ENCODE data around the gene AHNAK. TPM values are rescaled to one million over a fixed set of nuclear protein-coding genes. Genes with fewer than 3 reads are reported as not detected.
A peak's percentile ranks its signal among the peaks of the same experiment; 100 is the strongest.
"Not testable (repeated sequence)": the region's sequence is repeated elsewhere in the genome, so short reads cannot be mapped to it uniquely, and the experiment has no call there.

Gene AHNAK
- total RNA-seq, 1 experiment from 2014 or later = 345 TPM

DNA sequence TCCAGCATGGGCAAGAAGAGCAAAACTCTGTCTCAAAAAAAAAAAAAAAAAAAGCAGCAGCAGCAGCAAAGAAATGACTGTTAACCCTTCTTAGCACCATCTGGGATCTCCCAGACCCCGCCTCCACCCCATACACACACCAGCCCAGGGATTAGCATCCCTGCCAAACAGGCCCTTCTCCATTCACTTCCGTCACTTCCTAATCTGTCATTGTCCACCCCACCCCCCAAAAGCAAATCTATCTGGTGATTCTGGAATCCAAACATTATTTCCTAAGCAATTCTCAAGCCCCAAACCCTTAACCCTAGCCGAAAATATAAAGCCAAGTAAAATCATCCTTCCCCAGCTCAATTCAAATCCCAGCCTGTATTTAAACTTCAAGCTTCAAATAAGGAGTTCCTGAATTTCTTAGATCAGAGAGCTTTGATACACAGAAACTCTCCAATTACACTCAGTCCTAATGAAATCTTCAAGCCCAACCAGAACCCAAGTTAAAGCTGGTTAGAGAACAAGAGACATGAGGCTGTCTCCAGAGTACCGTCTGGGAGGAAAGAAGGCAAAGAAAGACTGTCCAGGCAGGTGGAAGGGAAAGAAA lies 6.0 kb upstream of the AHNAK start:
- peaks cover 84% of the 10 kb centered on the region for H3K4me1 ChIP-seq (replicated peaks)
- DNase-seq (ENCODE audit: low read depth in 1 of 2, low spot score in 2 of 2) = no peak
- H3K9me3 ChIP-seq (replicated peaks) = no peaks in the 10 kb centered on the region
- H3K27ac ChIP-seq = peak overlapping the region; percentile 96
- H3K4me3 ChIP-seq = peak overlapping the region; percentile 10
- no peaks in the 10 kb centered on the region for H3K27me3 ChIP-seq (replicated peaks)
- peaks cover 13% of the 10 kb centered on the region for H3K36me3 ChIP-seq

DNA sequence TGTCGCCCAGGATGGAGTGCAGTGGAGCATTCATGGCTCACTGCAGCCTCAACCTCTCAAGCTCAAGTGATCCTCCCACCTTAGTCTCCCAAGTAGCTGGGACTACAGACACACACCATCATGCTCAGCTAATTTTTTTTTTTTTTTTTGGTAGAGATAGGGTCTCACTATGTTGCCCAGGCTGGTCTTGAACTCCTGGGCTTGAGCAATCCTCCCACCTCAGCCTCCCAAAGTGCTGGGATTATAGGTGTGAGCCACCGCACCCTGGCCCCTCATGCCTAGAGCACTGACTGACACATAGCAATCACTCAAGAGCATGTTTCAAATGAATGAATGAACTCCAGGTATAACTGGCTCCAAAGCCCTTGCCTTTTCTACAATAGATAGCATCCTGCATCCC lies 3.9 kb upstream of the AHNAK start:
- peaks cover 12% of the 10 kb centered on the region for H3K36me3 ChIP-seq
- DNase-seq (ENCODE audit: low read depth in 1 of 2, low spot score in 2 of 2); H3K27me3 ChIP-seq (replicated peaks); H3K9me3 ChIP-seq (replicated peaks); H3K4me3 ChIP-seq; H3K27ac ChIP-seq: not testable (repeated sequence)
- H3K4me1 ChIP-seq (replicated peaks) = peaks cover 71% of the 10 kb centered on the region

DNA sequence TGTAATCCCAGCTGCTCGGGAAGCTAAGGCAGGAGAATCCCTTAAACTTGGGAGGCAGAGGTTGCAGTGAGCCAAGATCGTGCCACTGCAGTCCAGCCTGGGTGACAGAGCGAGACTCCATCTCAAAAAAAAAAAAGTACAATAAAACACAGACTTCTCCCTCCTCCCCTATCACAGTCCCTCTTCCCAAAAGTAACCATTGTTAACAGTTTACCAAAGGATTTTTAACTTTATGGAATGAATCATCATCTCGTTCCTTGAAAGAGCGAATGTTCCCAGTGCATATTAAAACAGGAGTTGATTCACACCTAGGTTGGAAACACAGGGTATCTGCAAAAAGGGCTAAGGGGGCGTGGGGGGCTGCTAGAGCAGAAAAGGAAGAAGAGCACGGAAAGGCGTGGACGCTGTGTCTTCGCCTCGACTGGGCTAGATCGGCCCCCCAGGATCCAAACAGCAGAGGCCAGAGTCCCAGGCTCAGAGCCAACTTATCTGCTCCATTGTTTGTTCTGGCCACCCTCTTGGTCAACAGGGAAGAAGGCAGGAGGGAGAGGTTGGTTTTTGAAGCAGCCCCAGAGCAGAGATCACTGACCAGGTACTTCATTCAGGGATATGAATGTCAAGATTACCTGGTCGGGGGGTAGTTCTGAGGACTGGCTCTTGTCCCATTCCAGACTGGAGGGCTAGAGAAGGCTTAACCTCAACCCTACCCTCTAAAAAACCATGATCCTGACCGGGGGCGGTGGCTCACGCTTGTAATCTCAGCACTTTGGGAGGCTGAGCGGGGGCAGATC lies 2.1 kb upstream of the AHNAK start:
- Histone ChIP-seq H3K9me3 (replicated peaks) (no peaks in the 10 kb centered on the region), H3K36me3 (peaks cover 23% of the 10 kb centered on the region), H3K4me3 (peak overlapping the region; percentile 6; the same call in 1 of the 2 replicates), H3K27me3 (replicated peaks) (no peaks in the 10 kb centered on the region), H3K27ac (peak overlapping the region; percentile 27), H3K4me1 (replicated peaks) (peaks cover 70% of the 10 kb centered on the region)
- peak; percentile 72 to 85 for DNase-seq (ENCODE audit: low read depth in 1 of 2, low spot score in 2 of 2)

DNA sequence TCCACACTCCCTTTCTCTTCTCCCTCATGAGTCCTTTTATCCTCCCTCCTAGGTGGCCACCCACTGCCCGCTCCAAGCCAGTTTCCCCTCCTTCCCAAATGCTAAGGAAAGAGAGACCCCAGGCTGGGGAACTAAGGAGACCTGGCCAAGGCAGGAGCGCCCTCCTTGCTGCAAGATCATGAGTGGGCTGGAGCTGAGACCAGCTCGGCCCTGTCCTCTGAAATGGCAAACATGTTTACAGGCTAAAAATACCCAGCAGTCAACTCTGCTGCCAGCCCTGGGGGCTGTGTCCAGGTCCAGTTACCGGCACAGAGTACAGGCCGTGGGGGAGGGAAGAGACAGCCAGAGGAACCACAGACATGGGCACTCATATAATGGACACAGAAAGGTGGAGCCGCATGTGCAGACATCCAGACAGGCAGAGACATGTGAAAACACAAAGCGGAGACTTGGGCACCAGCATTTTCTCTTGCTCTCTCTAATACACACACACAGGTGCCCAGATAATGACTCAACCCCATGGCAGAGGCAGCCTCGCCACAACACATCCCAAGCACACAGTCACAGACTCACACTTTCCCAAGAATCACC lies 1.2 kb upstream of the AHNAK start:
- no peak overlapping the region for H3K27ac ChIP-seq
- DNase-seq (ENCODE audit: low read depth in 1 of 2, low spot score in 2 of 2) = peak in 1 of 2 experiments; percentile 29
- peaks cover 70% of the 10 kb centered on the region for H3K4me1 ChIP-seq (replicated peaks)

DNA sequence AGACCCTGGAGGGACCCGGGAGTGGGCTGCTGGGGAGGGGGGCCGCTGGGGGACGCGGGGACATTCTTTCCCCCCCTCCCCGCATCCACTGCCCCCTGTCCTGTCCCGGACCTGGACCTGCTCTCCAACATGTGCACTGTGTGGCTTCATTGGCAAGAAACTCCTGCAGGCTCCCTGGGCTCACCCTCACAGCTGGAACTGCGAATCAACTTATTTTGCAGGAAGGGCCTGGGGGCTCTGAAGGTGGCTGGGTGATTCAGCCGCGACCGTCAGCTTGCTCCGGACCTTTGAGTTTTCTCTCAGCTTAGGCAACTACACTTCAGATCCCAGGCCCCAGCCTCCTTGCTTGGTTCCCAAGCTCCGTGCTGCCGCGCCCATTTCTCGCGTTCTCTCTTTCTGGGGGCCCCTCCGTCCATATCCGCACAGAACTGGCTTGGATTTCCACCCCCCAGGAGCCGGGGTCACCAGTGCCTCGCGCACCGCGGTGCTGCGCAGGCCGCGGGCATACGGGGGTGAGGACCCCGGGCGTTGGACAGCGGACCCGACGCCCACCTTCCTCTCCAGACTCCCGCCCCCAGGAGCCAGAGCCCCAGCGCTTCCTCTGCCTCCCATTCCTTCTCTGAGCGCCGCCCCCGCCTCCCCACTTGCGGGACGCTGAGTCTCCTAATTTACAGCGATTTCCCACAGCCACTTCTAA lies 471 bp upstream of the AHNAK start:
- H3K4me1 ChIP-seq (replicated peaks) = peaks cover 70% of the 10 kb centered on the region
- peak overlapping the region; percentile 92 for H3K4me3 ChIP-seq
- DNase-seq (ENCODE audit: low read depth in 1 of 2, low spot score in 2 of 2) = peak; percentile 33 to 59
- peak overlapping the region; percentile 67; the same call in 1 of the 2 replicates for H3K27ac ChIP-seq
- H3K36me3 ChIP-seq = peaks cover 38% of the 10 kb centered on the region
- H3K9me3 ChIP-seq (replicated peaks) = no peaks in the 10 kb centered on the region
- H3K27me3 ChIP-seq (replicated peaks) = no peaks in the 10 kb centered on the region

More for the DNA sequence above, 1.2 kb upstream of the AHNAK start:
- no peaks in the 10 kb centered on the region for H3K9me3 ChIP-seq (replicated peaks)
- peaks cover 32% of the 10 kb centered on the region for H3K36me3 ChIP-seq
- no peaks in the 10 kb centered on the region for H3K27me3 ChIP-seq (replicated peaks)
- no peak overlapping the region; the same call in 1 of the 2 replicates for H3K4me3 ChIP-seq

DNA sequence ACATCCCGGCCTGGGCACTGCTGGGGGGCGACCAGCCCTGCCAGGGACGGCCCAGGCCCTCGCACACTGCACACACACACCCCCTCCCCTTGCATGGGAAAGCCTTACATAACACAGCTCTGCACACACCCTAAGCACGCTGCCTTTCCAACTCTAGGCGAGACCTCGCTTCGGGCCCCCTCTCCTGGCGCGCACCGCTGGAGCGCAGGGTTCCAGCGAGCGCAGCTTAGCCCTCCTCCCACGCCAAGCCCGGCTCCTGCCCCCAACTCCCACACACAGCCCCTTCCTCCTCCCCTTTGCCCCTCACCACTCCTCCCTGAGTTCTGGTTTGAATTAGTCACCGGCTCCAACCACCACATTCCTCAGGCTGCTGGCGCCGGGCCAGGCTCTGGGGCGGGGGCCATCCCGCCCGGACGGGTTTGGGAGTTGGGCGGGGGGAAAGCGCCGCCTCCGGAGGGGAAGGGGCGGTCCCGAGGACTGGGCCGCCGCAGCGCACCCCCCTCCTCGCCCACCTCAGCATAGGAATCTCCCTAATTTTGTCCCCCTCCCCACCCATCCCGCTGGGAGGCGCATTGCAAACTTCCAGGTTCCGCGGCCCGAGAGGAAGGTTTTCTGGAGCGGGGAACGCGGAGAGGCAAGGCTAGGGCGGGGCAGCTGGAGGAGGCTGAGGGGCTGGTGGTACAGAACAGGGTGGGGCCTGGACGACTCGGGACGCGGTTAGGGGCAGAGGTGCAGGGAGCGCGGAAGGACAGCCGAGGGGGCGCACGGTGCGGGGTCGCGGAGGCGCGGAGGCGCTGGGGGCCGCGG lies 966 bp downstream of the AHNAK start:
- Histone ChIP-seq H3K4me3 (peak overlapping the region; percentile 92), H3K27ac (peak overlapping the region; percentile 67), H3K4me1 (replicated peaks) (peaks cover 74% of the 10 kb centered on the region)

DNA sequence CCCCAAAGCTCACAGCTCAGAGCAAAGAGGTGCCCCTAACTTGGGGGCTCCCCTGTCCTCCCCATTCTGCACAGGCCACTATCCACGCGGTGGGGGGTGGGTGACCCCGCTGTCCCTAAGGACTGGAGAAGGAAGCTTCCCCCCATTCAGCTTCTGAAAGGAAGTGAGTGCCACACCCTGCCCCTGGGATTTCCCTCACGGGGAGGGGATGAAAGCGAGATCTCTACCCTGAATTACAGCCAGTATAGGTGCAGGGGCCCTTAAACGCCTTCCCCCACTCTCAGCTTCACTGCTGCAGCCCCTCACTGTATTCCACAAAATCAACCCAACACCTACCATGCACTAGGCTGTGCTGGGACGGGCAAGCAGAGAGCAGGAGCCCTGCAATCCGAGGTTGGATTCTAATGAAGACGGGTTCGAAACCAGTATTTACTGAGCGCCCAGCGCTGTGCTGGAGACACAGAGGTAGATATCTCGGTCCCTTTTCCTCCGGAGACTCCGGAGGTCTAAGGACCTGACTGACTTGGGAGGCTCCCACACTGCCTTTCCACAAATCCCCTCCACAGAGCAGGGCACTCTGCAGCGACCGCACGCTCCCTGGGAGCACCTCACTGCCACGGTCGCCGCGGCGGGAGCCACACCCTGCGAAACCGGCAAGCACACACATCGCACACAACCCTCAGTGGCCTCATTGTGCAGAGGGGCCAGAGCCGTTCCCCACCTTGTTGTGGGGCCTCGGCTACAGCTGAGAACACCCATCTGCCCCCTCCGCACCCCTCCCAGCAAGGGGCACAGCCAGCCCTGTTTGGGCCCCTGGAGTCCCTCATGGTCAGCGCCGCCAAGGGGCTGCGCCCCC lies 1.8 kb downstream of the AHNAK start:
- Histone ChIP-seq H3K27ac (peak overlapping the region; percentile 67), H3K4me1 (replicated peaks) (peaks cover 81% of the 10 kb centered on the region), H3K27me3 (replicated peaks) (no peaks in the 10 kb centered on the region), H3K9me3 (replicated peaks) (no peaks in the 10 kb centered on the region), H3K4me3 (peak overlapping the region; percentile 92), H3K36me3 (peaks cover 56% of the 10 kb centered on the region)
- DNase-seq (ENCODE audit: low read depth in 1 of 2, low spot score in 2 of 2) = peak; percentile 60 to 64

More for the DNA sequence above, 966 bp downstream of the AHNAK start:
- peak; percentile 98 to 100 for DNase-seq (ENCODE audit: low read depth in 1 of 2, low spot score in 2 of 2)
- H3K9me3 ChIP-seq (replicated peaks) = no peaks in the 10 kb centered on the region
- H3K36me3 ChIP-seq = peaks cover 52% of the 10 kb centered on the region
- no peaks in the 10 kb centered on the region for H3K27me3 ChIP-seq (replicated peaks)

DNA sequence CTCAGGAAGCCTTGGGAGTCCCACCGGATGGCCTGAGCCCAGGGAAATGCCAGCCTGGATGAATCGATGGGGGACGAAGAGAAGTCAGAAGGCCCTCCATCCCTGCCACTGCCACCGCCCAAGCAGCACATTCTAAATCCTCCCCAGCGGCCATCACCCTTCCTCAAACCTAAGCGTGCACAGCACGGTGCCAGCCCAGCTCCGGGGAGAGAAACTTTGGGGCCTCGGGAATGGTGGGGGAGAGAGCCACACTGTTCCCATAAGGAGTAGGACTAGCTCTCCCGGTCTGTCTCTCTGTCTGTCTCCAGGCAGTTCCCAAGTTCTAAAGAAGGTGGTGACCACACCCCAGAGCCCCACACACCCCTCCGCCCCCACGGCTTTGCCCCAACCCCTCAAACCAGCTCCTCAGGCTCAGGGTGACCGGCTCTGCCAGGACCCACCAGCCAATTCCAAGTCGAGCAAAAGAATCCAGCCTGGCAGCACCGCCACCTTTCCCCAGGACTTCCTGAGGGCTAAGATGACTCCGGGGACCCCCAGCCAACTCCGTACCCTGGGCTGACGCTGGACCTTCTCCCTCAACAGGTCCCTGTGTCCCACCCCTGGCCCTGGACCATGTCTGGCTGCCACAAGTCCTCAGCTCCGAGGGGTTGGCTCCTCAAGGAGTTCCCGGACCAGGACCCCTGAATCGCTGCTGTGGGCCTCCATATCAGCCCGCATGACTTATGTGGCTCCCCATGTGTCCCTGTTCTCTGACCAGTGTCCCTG lies 2.7 kb downstream of the AHNAK start:
- Histone ChIP-seq H3K27me3 (replicated peaks) (no peaks in the 10 kb centered on the region), H3K4me3 (peak overlapping the region; percentile 92), H3K4me1 (replicated peaks) (peaks cover 84% of the 10 kb centered on the region), H3K27ac (peak overlapping the region; percentile 67), H3K9me3 (replicated peaks) (no peaks in the 10 kb centered on the region; the same call in 1 of the 2 replicates), H3K36me3 (peaks cover 63% of the 10 kb centered on the region)
- DNase-seq (ENCODE audit: low read depth in 1 of 2, low spot score in 2 of 2) = no peak

DNA sequence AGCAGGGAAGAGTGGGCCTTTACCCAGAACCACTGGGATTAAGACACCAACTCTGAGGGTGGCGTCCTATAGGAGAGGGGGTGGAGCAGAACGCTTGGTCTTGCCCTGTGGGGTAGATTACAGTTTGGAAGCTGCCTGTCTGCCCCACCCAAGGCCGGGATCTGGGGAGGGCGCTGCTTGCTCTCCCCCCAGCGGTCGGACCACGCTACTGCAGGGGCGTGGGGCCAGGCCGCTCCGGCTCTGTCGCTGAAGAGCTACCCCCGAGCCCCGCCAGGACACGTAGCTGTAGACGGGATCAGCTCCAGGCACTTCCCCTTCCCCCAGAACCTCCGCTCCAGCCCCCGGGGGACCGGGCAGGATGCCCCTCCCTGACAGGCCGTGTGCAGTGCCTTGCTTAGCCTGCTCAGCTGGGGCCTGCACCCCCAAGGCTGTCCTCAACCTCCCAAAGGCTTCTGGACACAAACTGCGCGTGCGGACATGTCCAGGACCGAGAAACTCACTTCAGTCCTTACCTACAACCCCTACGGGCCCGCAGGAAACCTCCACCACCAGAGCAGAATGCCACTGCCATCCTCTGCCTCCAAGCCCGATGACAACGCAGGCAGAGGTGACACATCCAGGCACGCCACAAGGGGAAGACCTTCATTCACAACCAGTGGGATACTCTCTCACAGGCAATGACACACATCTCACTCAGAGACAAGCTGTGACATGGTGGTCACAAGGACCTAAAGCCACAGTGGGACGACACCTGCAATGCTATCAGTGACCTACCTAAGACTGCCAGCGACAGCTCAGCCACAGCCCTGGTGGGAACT lies 3.6 kb downstream of the AHNAK start:
- DNase-seq (ENCODE audit: low read depth in 1 of 2, low spot score in 2 of 2) = peak; percentile 92 to 95
- Histone ChIP-seq H3K4me3 (peak overlapping the region; percentile 92), H3K36me3 (peaks cover 72% of the 10 kb centered on the region), H3K9me3 (replicated peaks) (no peaks in the 10 kb centered on the region; the same call in 1 of the 2 replicates), H3K27ac (peak overlapping the region; percentile 67), H3K4me1 (replicated peaks) (peaks cover 84% of the 10 kb centered on the region), H3K27me3 (replicated peaks) (no peaks in the 10 kb centered on the region)

DNA sequence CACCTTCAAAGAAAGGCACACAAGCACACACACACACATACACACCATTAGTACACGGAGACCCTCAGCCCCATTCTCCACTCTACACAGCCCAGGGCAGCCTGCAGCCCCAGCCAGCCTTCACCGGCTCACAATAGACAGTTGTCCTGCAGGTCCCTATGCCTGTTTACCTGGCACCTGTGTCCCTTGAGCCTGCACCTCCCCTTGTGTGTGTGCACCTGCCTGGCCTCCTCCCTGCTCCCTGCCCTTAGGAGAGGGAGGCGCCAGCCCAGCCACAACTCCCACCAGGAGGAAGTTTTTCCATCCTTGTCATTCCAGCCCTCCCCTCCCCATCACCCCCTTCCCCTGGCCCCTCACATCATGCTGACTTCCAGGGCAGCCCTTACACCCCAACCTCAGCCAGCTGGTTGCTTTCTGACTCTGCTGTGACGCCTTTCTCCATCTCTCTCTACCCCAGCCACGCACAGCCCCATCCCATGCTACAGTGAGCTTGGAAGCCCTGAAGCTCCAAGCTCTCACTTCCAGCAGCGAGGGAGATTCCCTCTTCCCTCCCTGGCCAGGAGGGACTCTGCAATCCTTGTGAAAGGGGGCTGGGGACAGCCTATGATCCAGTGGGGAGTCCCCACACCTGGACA lies 4.4 kb downstream of the AHNAK start:
- DNase-seq (ENCODE audit: low read depth in 1 of 2, low spot score in 2 of 2) = no peak
- Histone ChIP-seq H3K4me1 (replicated peaks) (peaks cover 84% of the 10 kb centered on the region), H3K27me3 (replicated peaks) (no peaks in the 10 kb centered on the region), H3K9me3 (replicated peaks) (no peaks in the 10 kb centered on the region; the same call in 1 of the 2 replicates), H3K4me3 (peak overlapping the region; percentile 92), H3K27ac (peak overlapping the region; percentile 67), H3K36me3 (peaks cover 79% of the 10 kb centered on the region)
